Measurements from ENCODE around the gene TNFSF13.

GRCh38 chr17:7550344-7550743, 8.2 kb upstream of the TNFSF13 start:
- no peak for TF ChIP-seq CTCF (IDR thresholded peaks at IDR 0.05)
- no peak for TF ChIP-seq POLR2AphosphoS5 (IDR thresholded peaks at IDR 0.05)
- TF ChIP-seq EP300 (IDR thresholded peaks at IDR 0.05) = no peak

Measured in sigmoid colon (tissue), 4 donors.